ENCODE measurements around the gene SLCO1B1.
"Not testable (repeated sequence)": the region's sequence is repeated elsewhere in the genome, so short reads cannot be mapped to it uniquely, and the experiment has no call there.

DNA sequence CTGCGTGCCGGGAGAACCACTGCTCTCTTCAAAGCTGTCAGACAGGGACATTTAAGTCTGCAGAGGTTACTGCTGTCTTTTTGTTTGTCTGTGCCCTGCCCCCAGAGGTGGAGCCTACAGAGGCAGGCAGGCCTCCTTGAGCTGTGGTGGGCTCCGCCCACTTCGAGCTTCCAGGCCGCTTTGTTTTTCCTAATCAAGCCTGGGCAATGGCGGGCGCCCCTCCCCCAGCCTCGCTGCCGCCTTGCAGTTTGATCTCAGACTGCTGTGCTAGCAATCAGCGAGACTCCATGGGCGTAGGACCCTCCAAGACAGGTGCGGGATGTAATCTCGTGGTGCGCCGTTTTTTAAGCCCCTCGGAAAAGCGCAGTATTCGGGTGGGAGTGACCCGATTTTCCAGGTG, 83.4 kb downstream of the SLCO1B1 start:
- TF ChIP-seq, protein P1, sequence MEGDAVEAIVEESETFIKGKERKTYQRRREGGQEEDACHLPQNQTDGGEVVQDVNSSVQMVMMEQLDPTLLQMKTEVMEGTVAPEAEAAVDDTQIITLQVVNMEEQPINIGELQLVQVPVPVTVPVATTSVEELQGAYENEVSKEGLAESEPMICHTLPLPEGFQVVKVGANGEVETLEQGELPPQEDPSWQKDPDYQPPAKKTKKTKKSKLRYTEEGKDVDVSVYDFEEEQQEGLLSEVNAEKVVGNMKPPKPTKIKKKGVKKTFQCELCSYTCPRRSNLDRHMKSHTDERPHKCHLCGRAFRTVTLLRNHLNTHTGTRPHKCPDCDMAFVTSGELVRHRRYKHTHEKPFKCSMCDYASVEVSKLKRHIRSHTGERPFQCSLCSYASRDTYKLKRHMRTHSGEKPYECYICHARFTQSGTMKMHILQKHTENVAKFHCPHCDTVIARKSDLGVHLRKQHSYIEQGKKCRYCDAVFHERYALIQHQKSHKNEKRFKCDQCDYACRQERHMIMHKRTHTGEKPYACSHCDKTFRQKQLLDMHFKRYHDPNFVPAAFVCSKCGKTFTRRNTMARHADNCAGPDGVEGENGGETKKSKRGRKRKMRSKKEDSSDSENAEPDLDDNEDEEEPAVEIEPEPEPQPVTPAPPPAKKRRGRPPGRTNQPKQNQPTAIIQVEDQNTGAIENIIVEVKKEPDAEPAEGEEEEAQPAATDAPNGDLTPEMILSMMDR (IDR thresholded peaks at IDR 0.05; ENCODE audit: insufficient read depth, low read length, poor library complexity, severe bottlenecking) = not testable (repeated sequence)
- TF ChIP-seq EZH2phosphoT487 (conservative IDR thresholded peaks at IDR 0.05; ENCODE audit: low read length) = not testable (repeated sequence)
